Measurements from ENCODE around the gene NEDD4L. TPM values are rescaled to one million over a fixed set of nuclear protein-coding genes. Genes with fewer than 3 reads are reported as not detected.

The NEDD4L gene
- total and polyA plus RNA-seq, 2 donors (not counting 1 experiment from before 2014, with no cell fraction given) = 10.3 to 25.7 TPM

- intact Hi-C loops (cut with micrococcal nuclease) = loop anchor here (10.0 kb wide), 1 partner anchor 490 kb away; no protein-coding TSS in a partner anchor
- H3K27ac ChIP-seq (ENCODE audit: low read length in 2 of 2) = no peak overlapping the region
- ChIA-PET POLR2A (no interaction called here), CTCF (interaction anchor here (1.3 to 6.6 kb wide), 6 partner anchors 10 to 244 kb away, joined by 3 to 118 read pairs (median 8); no protein-coding TSS in a partner anchor)
- 100% methylated on average over 1 of the region's 3 CpGs for WGBS (ENCODE audit: insufficient coverage)
- no peaks in the 10 kb centered on the region for H3K27me3 ChIP-seq (replicated peaks in 1 of 4; ENCODE audit: control extremely low read depth in 1 of 4, control insufficient read depth in 3 of 4, insufficient read depth in 4 of 4, low read length in 3 of 4)
- no peak overlapping the region for H3K4me3 ChIP-seq (ENCODE audit: control extremely low read depth in 1 of 5, extremely low read depth in 1 of 5, insufficient read depth in 1 of 5, low read depth in 2 of 5, low read length in 4 of 5)
- H2AFZ ChIP-seq (ENCODE audit: insufficient read depth, low read depth, low read length, poor library complexity, severe bottlenecking) = no peak overlapping the region
- no peak overlapping the region for H3K4me2 ChIP-seq (replicated peaks; ENCODE audit: low read depth, low read length, poor library complexity, severe bottlenecking)
- DNase-seq (no peak), ATAC-seq (ENCODE audit: low read depth) (no peak)
- H3K9ac ChIP-seq (ENCODE audit: low read length) = no peak overlapping the region
- no peaks in the 10 kb centered on the region for H3K36me3 ChIP-seq (replicated peaks in 1 of 2; ENCODE audit: control extremely low read depth in 1 of 2, control insufficient read depth in 1 of 2, extremely low read depth in 1 of 2, insufficient read depth in 2 of 2, low read length in 1 of 2)
- no peaks in the 10 kb centered on the region for H3K4me1 Mint-ChIP-seq
- H3K4me3 Mint-ChIP-seq = no peak overlapping the region
- H3K4me1 ChIP-seq (ENCODE audit: control insufficient read depth in 2 of 2, insufficient read depth in 2 of 2, low read length in 2 of 2) = no peaks in the 10 kb centered on the region
- no peaks in the 10 kb centered on the region for H3K9me3 Mint-ChIP-seq (ENCODE audit: insufficient read depth)
- no peak overlapping the region for H3K27ac Mint-ChIP-seq
- TF ChIP-seq CTCF (IDR thresholded peaks at IDR 0.05) = no peak
- TF ChIP-seq EZH2 (IDR thresholded peaks at IDR 0.05; ENCODE audit: borderline replicate concordance, insufficient read depth, low read depth, low read length, poor library complexity, severe bottlenecking) = no peak
- peaks cover 0 to 7% (median 0%) of the 10 kb centered on the region in 3 donors for H3K9me3 ChIP-seq (ENCODE audit: control extremely low read depth in 1 of 3, control insufficient read depth in 2 of 3, insufficient read depth in 1 of 3, low read length in 2 of 3)
- peaks cover 9% of the 10 kb centered on the region for H3K79me2 ChIP-seq (ENCODE audit: control insufficient read depth, insufficient read depth, low read length)
- H3K27me3 Mint-ChIP-seq = no peaks in the 10 kb centered on the region
- H4K20me1 ChIP-seq (ENCODE audit: control insufficient read depth, insufficient read depth, low read length, poor library complexity, severe bottlenecking) = no peaks in the 10 kb centered on the region
Observed at GRCh38 chr18:58125183-58125582, 81.2 kb downstream of the NEDD4L start.

- Histone ChIP-seq H3K4me2 (replicated peaks; ENCODE audit: low read depth, low read length, poor library complexity, severe bottlenecking) (no peak overlapping the region), H2AFZ (ENCODE audit: insufficient read depth, low read depth, low read length, poor library complexity, severe bottlenecking) (no peak overlapping the region), H3K4me3 (ENCODE audit: control extremely low read depth in 1 of 5, extremely low read depth in 1 of 5, insufficient read depth in 1 of 5, low read depth in 2 of 5, low read length in 4 of 5) (no peak overlapping the region), H3K36me3 (replicated peaks in 1 of 2; ENCODE audit: control extremely low read depth in 1 of 2, control insufficient read depth in 1 of 2, extremely low read depth in 1 of 2, insufficient read depth in 2 of 2, low read length in 1 of 2) (no peaks in the 10 kb centered on the region), H3K79me2 (ENCODE audit: control insufficient read depth, insufficient read depth, low read length) (peaks cover 9% of the 10 kb centered on the region), H3K9ac (ENCODE audit: low read length) (no peak overlapping the region), H3K4me1 (ENCODE audit: control insufficient read depth in 2 of 2, insufficient read depth in 2 of 2, low read length in 2 of 2) (no peaks in the 10 kb centered on the region), H4K20me1 (ENCODE audit: control insufficient read depth, insufficient read depth, low read length, poor library complexity, severe bottlenecking) (no peaks in the 10 kb centered on the region), H3K27me3 (replicated peaks in 1 of 4; ENCODE audit: control extremely low read depth in 1 of 4, control insufficient read depth in 3 of 4, insufficient read depth in 4 of 4, low read length in 3 of 4) (no peaks in the 10 kb centered on the region), H3K9me3 (ENCODE audit: control extremely low read depth in 1 of 3, control insufficient read depth in 2 of 3, insufficient read depth in 1 of 3, low read length in 2 of 3) (peaks cover 0 to 9% (median 0%) of the 10 kb centered on the region in 3 donors), H3K27ac (ENCODE audit: low read length in 2 of 2) (no peak overlapping the region)
- H3K4me1 Mint-ChIP-seq = no peaks in the 10 kb centered on the region
- no peak overlapping the region for H3K27ac Mint-ChIP-seq
- ChIA-PET POLR2A (no interaction called here), CTCF (interaction anchor here (0.7 to 6.6 kb wide), 4 partner anchors 10 to 245 kb away, joined by 3 to 118 read pairs (median 62); no protein-coding TSS in a partner anchor)
- no peak for ATAC-seq (ENCODE audit: low read depth)
- no peaks in the 10 kb centered on the region for H3K9me3 Mint-ChIP-seq (ENCODE audit: insufficient read depth)
- 95% methylated on average over 12 of the region's 12 CpGs for WGBS (ENCODE audit: insufficient coverage)
- DNase-seq = no peak
- no peak overlapping the region for H3K4me3 Mint-ChIP-seq
- no peaks in the 10 kb centered on the region for H3K27me3 Mint-ChIP-seq
- TF ChIP-seq CTCF (IDR thresholded peaks at IDR 0.05) (no peak), EZH2 (IDR thresholded peaks at IDR 0.05; ENCODE audit: borderline replicate concordance, insufficient read depth, low read depth, low read length, poor library complexity, severe bottlenecking) (no peak)
- intact Hi-C loops (cut with micrococcal nuclease) = loop anchor here (10.0 kb wide), 1 partner anchor 491 kb away; no protein-coding TSS in a partner anchor
Observed at GRCh38 chr18:58125756-58126155, 81.7 kb downstream of the NEDD4L start.

Measured in B cell (primary cell).